GM19351 (cell line): ENCODE measurements around the gene DCAF6.

Source experiments
- ATAC-seq: cut with Tn5 transposase; IDR thresholded peaks from one replicate; pipeline ENCODE4 v1.9.1; 2021; ENCODE audit warnings: mild to moderate bottlenecking, moderate library complexity; ENCODE audit not compliant: unreplicated experiment

Gene DCAF6

DNA sequence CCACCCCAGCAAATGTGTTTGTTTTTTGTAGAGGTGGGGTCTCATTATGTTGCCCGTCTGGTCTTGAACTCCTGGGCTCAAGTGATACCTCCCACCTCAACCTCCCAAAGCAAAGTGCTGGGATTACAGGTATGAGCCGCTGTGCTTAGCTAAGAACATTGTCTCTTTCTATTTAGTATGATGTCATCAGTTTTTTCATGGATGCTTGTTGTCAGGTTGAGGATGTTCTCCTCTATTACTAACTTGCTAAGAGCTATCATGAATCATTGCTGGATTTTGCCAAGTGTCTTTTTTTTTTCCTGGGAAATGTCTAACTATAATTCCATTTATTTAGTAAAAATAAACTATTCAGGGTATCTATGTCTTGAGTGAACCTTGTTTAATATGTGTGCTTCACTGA, 19.4 kb downstream of the DCAF6 start:
- no peak for ATAC-seq

GRCh38 chr1:167957710-167958109, 21.2 kb downstream of the DCAF6 start:
- ATAC-seq: no peak

DNA sequence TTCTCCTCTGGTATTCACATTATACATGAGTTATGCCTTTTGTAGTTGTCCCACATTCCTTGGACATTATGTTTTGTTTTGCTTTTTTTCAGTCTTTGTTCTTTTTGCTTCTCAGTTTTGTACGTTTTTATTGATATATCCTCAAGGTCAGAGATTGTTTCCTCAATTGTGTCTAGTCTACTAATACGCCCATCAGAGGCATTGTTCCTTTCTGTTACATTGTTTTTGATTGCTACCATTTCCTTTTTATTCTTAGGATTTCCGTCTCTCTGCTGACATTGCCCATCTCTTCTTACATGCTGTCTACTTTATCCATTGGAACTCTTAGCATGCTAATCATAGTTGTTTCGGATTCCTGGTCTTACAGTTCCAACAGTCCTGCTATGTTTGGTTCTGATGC, 28.2 kb downstream of the DCAF6 start:
- no peak for ATAC-seq

- ATAC-seq: no peak
Observed at GRCh38 chr1:167966050-167966449, 29.6 kb downstream of the DCAF6 start.

DNA sequence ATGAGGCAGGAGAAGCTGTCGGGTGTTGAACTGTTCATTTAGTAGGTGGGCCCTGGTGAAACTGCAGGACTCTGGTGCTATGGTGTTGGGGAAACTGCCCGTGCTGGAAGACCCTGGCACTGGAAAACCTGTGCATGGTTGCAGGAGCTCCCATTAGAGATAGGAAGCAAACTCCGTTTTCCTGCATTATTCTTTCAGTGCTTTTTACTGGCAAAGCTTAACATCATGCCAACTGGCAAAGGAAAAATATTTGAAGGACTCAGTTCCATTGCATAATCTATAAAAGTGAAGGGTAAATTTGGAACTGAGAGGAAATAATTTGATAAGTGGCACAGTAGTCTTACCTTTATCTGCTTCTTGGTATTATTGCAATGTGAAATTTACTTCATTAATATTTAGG, 32.1 kb downstream of the DCAF6 start:
- no peak for ATAC-seq

DNA sequence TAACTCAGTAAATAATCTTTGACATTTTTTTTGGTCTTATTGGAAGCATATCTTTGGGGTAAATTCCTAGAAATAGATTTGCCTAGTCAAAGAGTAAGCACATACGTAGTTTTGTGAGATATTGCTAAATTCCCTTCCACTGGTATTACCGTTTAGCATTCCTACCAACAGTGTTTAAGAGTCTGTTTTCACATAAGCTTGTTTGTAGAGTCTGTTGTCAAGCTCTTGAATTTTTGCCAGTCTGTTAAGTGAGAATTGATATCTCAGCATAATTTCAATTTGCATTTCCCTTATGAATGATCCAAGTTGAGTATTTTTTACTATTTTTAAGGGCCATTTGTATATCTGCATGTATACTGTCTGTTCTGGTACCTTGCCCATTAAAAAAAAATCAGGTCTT, 37.3 kb downstream of the DCAF6 start:
- no peak for ATAC-seq

DNA sequence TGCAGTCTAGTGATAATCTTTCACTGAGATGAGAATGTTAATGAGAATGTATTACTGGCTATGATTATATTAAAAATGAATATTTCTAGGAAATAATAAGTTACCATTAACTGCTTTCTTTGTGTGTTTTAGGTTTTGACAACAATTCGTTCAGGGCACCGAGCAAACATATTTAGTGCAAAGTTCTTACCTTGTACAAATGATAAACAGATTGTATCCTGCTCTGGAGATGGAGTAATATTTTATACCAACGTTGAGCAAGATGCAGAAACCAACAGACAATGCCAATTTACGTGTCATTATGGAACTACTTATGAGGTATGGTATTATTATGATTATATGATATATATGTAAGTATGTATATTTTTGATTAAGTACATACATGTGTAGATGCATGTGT, 38.2 kb downstream of the DCAF6 start:
- no peak for ATAC-seq

GRCh38 chr1:167977245-167977644, 40.8 kb downstream of the DCAF6 start:
- ATAC-seq: no peak

DNA sequence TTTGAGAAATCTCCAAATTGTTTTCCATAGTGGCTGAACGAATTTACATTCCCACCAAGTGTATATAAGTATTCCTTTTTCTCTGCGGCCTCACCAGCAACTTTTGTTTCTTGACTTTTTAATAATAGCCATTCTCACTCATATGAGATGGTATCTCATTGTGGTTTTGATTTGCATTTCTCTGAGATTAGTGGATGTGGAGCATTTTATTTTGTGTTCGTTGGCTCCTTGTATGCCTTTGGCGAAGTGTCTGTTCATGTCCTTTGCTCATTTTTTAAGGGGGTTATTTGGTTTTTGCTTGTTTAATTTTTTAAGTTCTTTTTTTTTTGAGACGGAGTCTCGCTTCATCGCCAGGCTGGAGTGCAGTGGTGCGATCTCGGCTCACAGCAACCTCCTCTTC, 45.5 kb downstream of the DCAF6 start:
- no peak for ATAC-seq

DNA sequence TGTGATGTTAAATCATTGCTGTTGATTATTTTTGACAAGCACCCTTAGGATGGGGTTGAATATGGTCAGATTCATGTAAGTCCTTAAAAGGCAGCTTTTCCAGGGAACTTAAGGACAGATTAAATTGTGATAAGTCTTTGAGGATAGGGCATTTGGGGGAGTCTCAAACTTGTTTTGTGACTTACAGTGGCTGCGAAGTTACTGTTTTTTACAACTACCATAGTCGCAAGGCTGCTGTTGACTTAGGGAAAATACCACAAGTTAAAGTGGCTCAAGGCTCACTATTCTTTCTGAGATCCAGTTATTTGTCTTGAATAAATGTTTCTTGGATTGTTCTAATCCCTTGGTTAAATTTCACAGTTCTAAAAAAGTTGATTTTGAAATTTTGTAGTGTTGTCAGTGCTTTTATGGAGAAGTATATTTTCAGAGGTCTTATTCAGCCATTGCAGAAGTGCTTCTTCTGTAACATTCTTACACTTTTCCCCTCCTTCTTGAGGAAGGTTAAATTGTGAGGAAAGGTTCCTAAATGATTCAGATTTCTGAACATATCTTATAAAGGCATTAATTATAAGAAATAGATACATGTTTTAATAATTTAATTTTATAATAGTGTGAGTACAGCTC, 47.4 kb downstream of the DCAF6 start:
- no peak for ATAC-seq

DNA sequence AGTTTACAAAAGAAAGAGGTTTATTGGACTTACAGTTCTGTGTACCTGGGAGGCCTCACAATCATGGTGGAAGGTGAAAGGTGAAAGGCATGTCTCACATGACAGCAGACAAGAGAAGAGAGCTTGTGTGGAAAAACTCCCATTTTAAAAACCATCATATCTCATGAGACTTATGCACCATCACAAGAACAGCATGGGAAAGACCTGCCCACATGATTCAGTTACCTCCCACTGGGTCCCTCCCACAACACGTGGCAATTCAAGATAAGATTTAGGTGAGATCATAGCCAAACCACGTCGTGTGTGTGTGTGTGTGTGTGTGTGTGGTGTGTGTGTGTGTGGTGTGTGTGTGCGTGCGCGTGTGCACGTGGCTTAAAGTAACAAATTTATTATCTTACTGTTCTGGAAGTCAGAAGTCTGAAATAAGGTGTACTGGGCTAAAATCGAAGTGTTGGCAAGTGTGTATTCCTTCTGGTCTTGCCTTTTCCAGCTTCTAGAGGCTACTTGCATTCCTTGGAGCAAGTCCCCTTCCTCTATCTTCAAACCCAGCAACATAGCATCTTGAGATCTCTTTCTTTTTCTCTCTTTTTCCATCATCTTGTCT, 48.5 kb downstream of the DCAF6 start:
- no peak for ATAC-seq

DNA sequence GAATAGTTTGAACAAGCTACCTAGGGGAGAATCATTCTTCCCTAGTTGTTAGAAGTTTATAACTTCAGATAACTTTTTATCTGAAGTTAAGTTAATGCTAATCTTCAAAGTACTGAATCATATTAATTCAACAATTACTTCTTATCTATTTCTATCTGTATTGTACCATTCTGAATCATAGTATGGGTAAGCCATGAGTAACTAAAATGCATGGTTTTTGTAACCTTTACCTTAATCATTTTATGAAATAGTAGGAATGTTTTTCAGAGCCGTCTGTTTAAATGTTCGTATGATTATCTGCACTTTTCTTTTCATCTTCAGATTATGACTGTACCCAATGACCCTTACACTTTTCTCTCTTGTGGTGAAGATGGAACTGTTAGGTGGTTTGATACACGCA, 50.7 kb downstream of the DCAF6 start:
- ATAC-seq: no peak

DNA sequence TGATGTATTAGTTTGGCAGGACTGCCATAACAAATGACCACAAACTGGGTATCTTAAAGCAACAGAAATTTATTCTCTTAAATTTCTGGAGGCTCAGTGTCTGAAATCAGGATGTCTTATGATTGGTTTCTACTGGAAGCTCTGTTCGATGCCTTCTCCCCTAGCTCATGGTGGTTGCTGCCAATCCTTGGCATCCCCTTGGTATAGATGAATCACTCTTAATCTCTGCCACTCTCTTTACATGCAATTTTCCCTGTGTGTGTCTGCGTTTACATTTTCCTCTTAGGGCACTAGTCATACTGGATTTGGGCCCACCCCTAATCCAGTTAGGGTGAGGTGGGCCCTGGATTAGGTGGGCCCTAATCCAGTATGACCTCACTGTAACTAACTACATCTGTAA, 55.1 kb downstream of the DCAF6 start:
- ATAC-seq: no peak

DNA sequence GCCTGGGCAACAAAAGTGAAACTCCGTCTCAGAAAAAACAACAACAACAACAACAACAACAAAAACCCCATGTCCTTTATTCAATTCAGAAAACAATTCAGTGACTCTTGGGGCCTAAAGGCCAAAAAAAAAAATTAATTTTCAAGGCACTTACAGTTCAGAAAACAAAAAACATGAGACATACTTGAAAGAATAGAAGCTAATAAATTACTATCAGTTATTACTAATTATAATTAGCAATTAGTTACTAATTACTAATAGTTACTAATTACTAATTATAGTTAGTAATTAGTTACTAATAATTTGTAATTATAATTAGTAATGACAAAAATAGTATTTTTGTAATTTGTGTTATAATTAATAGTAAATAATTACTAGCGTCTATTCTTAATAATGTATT, 57.2 kb downstream of the DCAF6 start:
- no peak for ATAC-seq

- ATAC-seq: no peak
Observed at GRCh38 chr1:167994560-167994959, 58.1 kb downstream of the DCAF6 start.

- ATAC-seq: no peak
Observed at GRCh38 chr1:167995038-167995437, 58.6 kb downstream of the DCAF6 start.

DNA sequence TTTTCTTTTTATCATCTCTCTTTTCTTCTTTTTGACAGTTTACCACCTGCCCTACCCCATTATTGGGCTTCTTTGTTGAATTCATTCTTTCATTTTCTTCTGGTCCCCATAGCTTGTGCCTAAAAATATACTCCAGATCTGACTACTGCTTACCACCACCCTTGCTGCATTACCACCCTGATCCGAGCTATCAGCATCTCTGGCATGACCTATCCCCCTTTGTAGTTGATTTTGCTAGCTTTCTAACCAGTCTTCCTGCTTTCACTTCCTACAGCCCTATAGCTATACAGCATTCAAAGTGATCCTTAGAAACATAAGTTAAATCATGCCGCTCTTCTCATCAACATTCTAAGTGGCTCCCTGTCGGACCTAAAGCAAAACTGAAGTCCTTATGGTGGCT, 59.8 kb downstream of the DCAF6 start:
- ATAC-seq: no peak

DNA sequence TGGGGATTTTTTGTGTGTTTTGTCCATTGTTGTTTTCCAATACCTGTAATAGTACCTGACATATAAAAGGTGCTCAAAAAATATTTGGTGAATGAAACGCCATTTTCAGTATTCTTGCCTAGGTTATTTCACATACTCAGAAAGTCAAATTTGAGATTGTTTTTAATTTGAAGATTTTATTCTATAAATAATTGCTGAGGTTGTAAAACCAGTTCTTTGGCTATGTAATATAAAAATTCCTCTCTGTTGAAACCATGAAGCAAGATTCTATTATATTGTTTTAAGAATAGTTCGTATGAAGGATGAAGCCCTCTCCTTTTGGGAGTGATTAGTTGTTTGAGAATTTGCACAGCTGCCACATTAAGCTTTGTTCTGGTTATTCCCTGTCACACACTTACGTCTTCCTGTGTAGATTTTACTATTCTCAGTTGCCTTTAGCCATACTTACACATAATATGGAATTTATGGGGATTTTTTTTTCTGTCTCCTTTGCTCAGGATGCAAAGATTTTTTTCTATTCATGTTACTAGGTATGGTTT, 60.6 kb downstream of the DCAF6 start:
- ATAC-seq: no peak

- ATAC-seq: no peak
Observed at GRCh38 chr1:167999877-168000276, 63.4 kb downstream of the DCAF6 start.

GRCh38 chr1:168000656-168001055, 64.2 kb downstream of the DCAF6 start:
- ATAC-seq: no peak

GRCh38 chr1:168001213-168001612, 64.7 kb downstream of the DCAF6 start:
- ATAC-seq: no peak

DNA sequence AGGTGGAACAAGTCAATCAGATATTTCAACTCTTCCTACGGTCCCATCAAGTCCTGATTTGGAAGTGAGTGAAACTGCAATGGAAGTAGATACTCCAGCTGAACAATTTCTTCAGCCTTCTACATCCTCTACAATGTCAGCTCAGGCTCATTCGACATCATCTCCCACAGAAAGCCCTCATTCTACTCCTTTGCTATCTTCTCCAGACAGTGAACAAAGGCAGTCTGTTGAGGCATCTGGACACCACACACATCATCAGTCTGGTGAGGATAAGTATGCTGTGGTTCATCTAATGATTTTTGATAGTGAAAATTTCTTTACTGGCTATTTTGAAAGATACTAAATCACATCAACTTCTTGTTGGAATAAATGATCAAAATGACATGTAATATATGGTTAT, 68.0 kb downstream of the DCAF6 start:
- ATAC-seq: no peak

DNA sequence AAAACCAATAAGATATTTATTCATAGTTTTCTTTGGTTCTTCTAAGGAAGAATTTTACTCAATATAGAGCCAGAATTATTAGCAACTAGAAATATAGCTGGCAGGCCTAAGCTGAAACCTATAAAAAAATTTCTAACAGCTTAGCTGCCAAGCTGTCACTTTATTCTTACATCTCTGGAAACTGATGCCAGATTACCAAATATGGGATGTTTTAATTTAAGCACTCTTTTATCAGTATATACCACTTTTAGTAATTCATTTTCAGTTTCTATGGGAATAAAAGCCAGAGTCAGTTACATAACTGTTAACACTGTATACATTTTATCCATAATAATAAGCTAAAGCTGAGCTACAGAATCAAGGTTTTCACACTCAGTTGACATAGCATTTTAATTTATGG, 69.0 kb downstream of the DCAF6 start:
- no peak for ATAC-seq
